GM15510 (cell line): ENCODE results near the gene CYB561D2.

ENCODE experiments used
- POLR2A ChIP-seq: IDR thresholded peaks from 3 replicates; pipeline ENCODE4 v1.6.1; 2011; ENCODE audit warnings: borderline replicate concordance; ENCODE audit not compliant: insufficient read length; ENCODE audit errors: extremely low read depth

The CYB561D2 gene

DNA sequence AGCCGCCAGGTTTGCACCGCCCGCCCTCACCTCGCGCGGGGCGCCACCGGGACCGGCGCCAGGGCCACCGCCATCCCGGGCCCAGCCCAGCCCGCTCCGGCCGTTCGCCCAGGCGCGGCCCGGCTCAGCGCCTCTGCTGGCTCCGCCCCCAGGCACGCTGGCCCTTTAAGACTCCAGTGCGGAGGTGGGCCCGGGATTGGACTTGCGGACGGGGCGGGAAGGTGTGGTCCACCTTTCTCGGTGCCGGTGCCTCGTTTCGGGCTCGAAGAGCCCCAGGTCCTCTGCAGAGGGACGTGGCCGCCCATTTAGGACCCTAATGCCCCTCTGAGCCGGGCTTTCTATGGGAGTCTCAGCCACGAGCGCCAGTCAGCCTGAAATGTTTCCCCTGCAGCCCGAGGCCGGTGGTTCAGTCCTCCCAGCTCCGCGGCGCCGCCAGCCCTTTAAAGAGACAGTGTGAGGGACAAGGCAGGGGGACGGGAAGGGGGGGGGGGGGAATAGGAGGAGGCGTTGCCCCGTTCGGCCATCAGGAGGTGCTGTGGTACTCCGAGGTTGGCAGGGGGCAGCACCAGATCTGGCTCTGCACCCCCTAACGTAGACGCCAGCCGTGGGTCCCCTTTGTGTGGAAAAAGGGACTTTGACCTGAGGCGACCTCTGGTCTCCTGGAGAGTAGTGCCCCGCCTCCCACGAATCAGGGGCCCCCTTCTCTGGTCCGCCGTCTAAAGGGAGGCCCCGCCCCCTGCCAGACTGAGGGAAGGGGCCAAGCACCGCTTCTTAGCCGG, 29.1 kb upstream of the CYB561D2 start:
- TF ChIP-seq POLR2A = peak; percentile 72

DNA sequence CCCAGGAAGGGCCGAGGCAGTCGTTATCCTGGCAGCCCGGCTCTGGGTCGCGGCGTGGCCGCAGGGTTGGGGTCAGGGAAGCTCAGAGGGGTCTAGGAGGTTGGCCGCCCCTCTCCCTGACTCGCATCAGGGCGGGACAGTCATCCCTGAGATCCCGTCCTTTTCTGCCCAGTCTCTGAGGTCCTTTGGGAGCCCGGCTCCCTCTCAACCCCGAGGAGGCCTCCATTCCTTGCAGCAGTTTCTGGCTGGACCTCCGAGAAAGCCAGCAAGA, 28.6 kb upstream of the CYB561D2 start:
- no peak for TF ChIP-seq POLR2A

DNA sequence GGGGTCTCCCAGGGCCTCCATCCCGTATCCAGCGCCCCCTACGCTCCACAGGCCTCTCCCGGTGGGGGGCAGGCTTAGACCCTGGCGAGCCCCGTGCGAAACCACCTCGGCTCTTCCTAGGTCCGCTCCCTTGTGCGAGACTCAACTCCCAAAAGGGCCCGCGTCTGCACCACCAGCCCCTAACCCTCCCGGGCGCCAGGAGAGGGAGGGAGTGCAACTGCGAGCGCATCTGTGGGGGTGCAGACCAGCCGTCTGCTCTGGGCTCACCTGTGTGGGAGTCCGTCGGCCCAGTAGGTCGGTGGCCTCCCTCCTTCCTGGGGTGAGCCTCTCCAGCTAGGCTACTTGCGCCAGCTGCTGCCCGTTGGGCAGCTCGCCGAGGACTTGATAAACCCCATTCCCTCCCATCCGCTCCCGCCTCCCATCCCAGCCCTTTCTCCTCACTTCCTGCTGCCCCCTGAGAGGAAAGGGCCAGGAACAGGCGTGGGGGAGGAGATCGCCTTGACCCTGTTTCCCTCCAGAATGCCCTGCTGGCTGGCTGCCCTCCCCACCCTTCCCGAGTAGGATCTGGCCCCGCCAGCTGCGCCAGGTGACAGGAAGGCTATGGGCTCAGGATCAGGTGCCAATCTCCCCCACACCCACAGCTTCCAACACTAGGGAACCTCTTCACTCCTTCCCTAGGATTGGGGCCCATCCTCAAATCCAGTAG, 28.1 kb upstream of the CYB561D2 start, which contains the start of gene HYAL2:
TSS of gene HYAL2 (minus strand) at position 360 of the 706 bp plus-strand sequence. CDS start 2,256 bp downstream, outside the sequence.
- TF ChIP-seq POLR2A = no peak

DNA sequence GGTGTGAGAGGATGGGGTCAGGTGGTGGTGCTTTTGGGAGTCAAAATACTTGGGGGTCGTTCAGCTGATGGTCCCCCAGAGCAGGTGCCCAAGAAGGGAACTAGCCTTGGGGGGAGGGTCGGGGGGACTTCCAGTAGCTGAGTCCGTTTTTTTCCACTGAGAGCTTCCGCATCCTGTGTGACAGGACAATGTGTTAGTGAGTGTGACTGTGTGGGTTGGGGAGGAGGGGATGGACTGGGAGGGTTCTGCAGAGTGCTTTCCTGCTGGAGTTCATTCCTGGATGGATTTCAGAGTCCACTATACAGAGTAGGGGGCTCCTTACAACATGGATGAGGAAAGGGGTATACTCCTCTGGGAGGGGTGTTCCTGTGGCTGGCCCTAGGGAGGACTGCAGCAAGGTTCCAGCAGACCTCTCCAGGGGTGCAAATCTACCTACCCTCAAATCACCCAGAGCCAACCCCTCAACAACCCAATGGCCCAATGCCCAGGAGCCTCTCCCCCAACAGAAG, 27.5 kb upstream of the CYB561D2 start:
- no peak for TF ChIP-seq POLR2A

DNA sequence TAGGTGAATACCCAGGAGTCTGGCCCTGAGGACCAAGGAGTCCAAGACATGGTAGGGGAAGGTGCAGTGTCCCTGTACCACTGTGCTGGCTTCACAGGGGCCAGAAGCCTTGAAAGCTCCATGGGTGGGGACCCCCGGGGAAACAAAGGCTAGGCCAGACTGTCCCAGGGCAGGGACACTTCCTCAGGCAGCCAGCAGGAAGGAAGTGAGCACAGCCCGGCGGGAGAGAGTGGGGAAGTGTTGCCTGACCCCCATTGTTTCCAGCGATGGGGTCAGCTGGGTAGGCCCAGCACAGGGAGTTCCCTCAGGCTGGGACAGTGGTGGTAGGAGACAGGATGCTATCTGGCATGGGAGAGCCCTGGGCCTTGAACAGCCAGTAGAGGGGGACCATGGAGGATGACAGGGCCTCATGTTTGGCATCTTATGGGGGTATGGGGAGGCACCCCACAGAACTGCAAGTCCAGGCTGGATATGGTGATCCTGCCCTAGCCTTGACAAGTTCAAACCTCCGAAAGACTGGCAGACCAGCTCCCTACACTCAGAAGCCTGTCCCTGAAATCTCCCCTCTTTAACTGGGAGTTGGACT, 27.0 kb upstream of the CYB561D2 start:
- no peak for TF ChIP-seq POLR2A

DNA sequence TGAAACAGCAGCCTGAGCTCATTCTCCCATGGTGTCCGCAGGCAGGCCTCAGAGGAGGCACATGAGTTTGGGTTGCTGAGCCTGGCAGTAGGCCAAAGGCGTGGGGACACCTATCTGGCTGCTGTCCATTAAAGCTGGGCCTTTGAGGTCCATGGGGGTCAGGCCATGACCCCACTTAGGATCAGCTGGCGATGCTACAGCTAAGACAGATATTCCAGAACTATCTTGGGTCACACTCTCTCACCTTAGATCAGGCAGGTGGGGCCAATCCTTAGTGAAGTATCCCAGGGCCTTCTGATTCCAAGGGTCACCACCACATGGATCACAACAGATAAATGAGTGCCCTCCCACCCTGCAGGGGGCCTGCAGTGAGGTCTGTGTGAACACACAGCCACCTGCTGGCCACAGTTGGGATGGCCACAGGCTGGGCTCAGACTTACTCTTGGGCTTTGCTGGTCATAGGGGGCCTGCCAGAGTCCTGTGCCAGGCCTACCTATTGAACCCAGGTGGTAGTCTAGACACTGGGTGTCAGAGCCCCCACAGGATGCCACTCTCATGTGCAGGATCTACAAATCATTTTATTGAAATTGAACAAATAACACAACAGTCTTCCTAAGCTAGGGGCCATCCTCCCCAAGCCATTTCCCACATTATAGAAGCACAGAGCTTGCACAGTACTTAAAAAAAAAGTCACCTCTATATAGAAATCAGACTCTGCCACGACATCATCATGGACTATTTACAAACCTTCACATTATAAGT, 26.1 kb upstream of the CYB561D2 start:
- no peak for TF ChIP-seq POLR2A

DNA sequence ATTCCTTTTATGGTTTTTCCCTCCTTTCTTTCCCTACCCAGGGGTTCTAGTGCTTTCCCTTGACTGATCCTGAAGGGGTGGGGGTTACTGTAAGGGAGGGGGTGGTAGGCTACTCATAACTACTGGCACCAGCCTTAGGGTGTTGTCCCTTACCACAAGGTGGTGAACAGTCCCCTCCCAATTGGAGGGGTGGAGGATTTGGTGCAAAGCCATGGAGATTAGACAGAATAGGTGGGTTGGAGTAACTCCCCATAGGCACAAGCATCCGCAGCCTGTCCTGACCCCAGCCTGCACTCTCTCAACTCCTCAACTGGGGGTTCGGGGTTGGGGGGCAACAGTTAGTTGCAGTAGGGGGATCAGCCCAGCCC, 25.6 kb upstream of the CYB561D2 start:
- TF ChIP-seq POLR2A = no peak

DNA sequence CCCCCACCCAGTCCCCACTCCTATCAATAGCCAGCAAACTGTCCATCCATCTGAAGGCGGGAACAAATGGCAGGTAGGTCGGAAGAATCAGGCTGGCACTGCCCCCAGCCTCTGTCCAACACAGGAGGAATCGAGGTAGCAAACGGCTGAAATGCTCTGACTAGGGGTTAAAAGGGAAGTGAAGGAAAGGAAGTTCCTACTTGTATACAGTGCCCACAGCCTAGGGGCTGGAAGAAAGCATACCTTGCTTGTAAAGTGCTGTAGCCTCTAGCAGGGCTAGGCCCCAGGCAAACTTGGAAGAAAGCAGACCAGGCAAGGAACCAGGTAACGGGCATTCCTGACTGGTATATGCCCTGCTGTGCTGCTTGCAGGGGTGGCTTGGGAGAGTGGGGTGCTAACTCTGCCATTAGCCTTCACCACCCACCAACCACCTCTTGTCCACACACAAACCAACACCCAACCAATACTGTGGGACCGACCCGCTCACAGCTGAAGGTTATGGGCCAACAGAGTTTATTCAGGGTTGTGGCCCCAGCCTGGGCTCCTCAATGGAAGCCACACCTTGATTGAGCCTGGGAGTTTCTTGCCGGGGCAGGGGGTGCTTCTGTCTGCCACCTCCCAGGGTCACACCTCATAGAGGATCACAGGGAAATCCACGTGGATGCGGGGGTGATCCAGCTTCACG, 25.0 kb upstream of the CYB561D2 start:
- no peak for TF ChIP-seq POLR2A

DNA sequence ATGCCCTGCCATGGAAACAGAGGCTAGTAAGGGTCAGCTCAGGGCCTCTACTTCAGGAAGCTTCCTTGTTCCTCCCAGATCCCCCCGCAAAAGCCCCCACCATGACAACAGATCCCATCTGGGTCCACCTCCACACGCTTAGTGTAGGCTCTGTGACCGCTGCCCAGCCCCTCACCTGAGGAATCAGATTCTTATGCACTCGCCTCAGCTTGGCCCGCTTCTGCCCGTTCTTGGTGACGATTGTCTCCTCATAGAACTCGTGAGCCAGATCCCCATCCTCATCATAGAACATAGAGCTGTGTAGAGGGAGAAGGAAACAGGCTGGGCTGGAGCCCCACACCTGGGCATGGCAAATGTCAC, 24.5 kb upstream of the CYB561D2 start:
- TF ChIP-seq POLR2A = no peak

DNA sequence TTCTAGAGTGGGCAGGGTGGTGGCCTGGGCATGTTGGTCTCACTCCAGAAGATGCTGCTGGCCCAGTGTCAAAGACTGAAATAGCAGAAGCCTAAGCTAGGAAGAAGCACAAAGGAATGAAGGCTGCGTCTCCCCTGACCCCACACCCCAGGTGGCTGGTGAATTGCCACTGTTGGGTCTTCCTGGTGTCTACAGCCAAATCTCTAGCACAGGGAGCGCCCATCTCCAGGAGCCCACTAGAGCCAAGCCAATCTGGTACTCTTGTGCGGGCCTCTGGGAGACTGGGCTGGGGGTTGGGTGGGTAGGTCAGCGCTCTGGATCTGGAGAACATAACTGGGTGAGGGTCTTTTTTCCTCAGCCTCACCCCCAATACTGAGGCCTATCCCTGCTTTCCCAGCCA, 23.5 kb upstream of the CYB561D2 start:
- no peak for TF ChIP-seq POLR2A

DNA sequence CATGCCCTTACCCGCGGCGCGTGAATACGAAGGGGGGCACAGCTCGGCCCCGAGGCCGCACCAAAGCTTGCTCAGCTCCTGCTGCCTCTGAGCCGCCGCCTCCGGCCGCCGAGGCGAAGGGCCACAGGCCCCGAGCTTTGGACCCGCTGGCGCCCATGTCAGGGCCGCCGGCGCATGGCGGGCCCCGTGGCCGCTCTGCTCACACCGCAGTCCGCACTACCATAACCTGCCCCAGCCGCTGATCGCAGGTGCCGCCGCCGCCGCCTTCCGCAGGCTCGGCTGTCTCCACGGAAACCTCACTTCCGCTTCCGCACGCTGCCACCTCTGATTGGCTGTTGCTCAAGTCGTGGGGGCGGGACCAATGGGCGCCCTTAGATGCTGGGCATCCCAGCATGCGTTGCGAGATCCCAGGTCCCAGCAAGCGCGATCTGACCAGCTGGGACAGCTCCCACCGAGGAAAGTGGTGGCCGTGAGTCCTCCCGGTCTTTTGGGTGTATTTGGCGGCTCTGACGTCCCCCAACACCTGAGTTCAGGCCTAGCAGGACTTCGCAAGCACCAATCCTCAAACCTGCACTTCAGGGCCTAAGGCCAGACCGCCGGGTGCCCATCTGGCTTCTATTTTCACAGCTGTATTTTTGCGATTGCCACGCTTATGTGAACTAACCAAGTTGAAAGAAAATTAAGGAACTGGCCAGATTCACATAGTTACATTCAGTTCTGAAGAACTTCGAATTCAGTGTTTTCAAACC, 22.5 kb upstream of the CYB561D2 start, which contains the start of gene TUSC2:
TSS of gene TUSC2 (minus strand) at position 281 of the 749 bp plus-strand sequence. CDS start at position 157, 124 bp downstream.
- TF ChIP-seq POLR2A = peak; percentile 84

DNA sequence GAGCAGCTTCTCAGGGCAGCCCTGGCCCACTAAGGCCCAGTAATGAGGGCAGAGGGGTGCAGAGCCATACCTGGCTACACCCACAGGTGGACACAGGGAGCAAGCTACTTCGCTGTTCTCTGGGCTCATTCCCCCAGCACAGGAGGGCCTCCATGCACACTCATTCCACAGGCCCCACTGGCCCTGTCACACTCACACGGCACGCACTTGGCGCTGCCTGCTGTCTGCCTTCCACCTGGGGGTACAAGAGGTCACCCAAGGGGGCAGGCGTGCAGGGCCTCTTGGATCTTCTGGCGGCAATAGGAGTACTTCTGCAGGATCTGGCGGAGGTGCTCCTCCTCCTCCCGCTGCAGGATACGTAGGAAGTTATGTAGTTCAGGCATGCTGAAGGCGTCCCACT, 20.3 kb upstream of the CYB561D2 start:
- no peak for TF ChIP-seq POLR2A

DNA sequence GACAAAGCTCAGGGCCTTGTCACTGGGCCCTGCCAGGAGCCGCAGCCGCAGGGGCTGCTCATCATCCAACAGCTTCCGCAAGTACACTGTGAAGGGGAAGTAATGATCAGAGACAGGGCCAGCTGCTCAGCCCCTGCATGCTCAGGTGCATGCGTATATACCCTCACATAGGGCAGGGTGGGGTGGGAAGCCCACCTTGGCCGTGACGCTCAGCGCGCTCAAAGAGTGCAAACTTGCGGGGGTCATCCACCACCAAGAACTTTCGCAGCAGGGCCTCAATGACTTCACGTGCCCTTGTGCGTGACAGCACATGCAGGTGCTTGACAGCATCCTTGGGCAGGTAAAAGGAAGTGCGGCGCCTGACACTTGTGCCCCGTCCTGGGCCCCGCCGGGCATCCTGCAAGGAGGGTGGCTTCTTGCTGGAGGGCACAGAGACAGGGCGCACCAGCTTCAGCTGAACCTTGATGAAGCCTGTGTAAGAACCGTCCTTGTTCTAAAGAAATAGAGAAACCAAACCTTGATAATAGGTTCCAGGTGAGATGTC, 19.2 kb upstream of the CYB561D2 start:
- TF ChIP-seq POLR2A = no peak
